Testis (tissue), 3 donors: ENCODE results near the gene ANO7. TPM values are rescaled to one million over a fixed set of nuclear protein-coding genes. Genes with fewer than 3 reads are reported as not detected.

Source experiments
- DNase-seq: peaks from one replicate; pipeline ENCODE4 v3.0.0-alpha.2; 2019
- H3K27ac ChIP-seq, 2 donors: fragments of 200-600 bp; sonication (generic); one replicate each; pipeline ENCODE4 v1.5.1; 2019
- H3K27me3 ChIP-seq: fragments of 200-600 bp; sonication (generic); one replicate; pipeline ENCODE4 v1.5.1; 2019
- H3K36me3 ChIP-seq: fragments of 200-600 bp; sonication (generic); one replicate; pipeline ENCODE4 v1.5.1; 2017; ENCODE audit warnings: low read depth; ENCODE audit errors: missing control alignments
- H3K4me1 ChIP-seq: fragments of 200-600 bp; sonication (generic); one replicate; pipeline ENCODE4 v1.5.1; 2019
- H3K4me3 ChIP-seq, 2 donors: fragments of 200-600 bp; sonication (generic); one replicate each; pipeline ENCODE4 v1.5.1; 2017 to 2019
- H3K9me3 ChIP-seq: fragments of 200-600 bp; sonication (generic); one replicate; pipeline ENCODE4 v1.5.1; 2017
- CTCF ChIP-seq, 3 experiments: fragments of 450-650 bp in 2 of 3; fragments of 200-600 bp in 1 of 3; sonication (generic) in 1 of 3; IDR thresholded peaks; one replicate each; pipeline ENCODE4 v1.5.1; 2016 to 2019; ENCODE audit warnings: antibody characterized with exemption in 3 of 3, mild to moderate bottlenecking in 2 of 3, moderate library complexity in 1 of 3
- POLR2A ChIP-seq: fragments of 450-650 bp; IDR thresholded peaks from one replicate; pipeline ENCODE4 v1.6.1; 2017; ENCODE audit warnings: antibody characterized with exemption, mild to moderate bottlenecking, moderate library complexity
- WGBS, 2 donors: methylation state at CpG; one replicate each; pipeline ENCODE4 v1.1.5; 2018; 5-methylcytosine and 5-hydroxymethylcytosine counted together
- intact Hi-C: fragments of 100-400 bp; cut with DNase I; formaldehyde crosslinking; loops from one replicate; pipeline ENCODE4 v1.15.1; 2023; ENCODE audit warnings: low total_unique reads
- polyA plus RNA-seq: library from polyadenylated mRNA; stranded (reverse); fragments of 350-450 nt; fragmentation: Illumina TruSeq; extraction: RNeasy Lipid Tissue Mini Kit (QIAGEN cat#74804); gene quantifications from one replicate; pipeline ENCODE4 v1.2.3, GENCODE V29; 2014; ENCODE audit warnings: low read depth, low replicate concordance; ENCODE audit not compliant: insufficient read depth
- total RNA-seq, 2 donors: library from RNA; depleted of rRNA; stranded (reverse); fragments of >200 nt; gene quantifications; one replicate each; pipeline ENCODE4 v1.2.3, GENCODE V29; 2016

The ANO7 gene
- total and polyA plus RNA-seq, 3 donors from 2014 or later: 1.2 to 2.5 (median 1.9) TPM

GRCh38 chr2:241254904-241255351 is 66.5 kb downstream of the ANO7 start:
- H3K4me3 ChIP-seq: no peak overlapping the region
- 83 to 86% methylated on average over 7 to 10 of the region's 10 CpGs for WGBS, 2 donors
- no peak for DNase-seq
- no peaks in the 10 kb centered on the region for H3K27me3 ChIP-seq
- H3K36me3 ChIP-seq: no peaks in the 10 kb centered on the region
- intact Hi-C loops: no loop called here
- H3K27ac ChIP-seq: peak overlapping the region in 1 of 2 donors; percentile 55
- peaks cover 5% of the 10 kb centered on the region for H3K4me1 ChIP-seq
- no peaks in the 10 kb centered on the region for H3K9me3 ChIP-seq
- no peak for TF ChIP-seq POLR2A
- no peak for TF ChIP-seq CTCF (IDR thresholded peaks at IDR 0.05)

- Histone ChIP-seq H3K4me3 (no peak overlapping the region), H3K36me3 (no peaks in the 10 kb centered on the region), H3K9me3 (no peaks in the 10 kb centered on the region), H3K4me1 (peaks cover 5% of the 10 kb centered on the region), H3K27ac (peak overlapping the region in 1 of 2 donors; percentile 55), H3K27me3 (no peaks in the 10 kb centered on the region)
- WGBS, 2 donors: 52 to 60% methylated on average over 13 of the region's 13 CpGs
- peak; percentile 46 for DNase-seq
- TF ChIP-seq POLR2A: no peak
- TF ChIP-seq CTCF (IDR thresholded peaks at IDR 0.05): no peak
- intact Hi-C loops: no loop called here
These were observed 67.2 kb downstream of the ANO7 start for GRCh38 chr2:241255542-241256167.

- intact Hi-C loops: no loop called here
- WGBS, 2 donors: 67 to 84% methylated on average over 11 of the region's 11 CpGs
- peak; percentile 13 for DNase-seq
- Histone ChIP-seq H3K9me3 (no peaks in the 10 kb centered on the region), H3K4me3 (no peak overlapping the region), H3K27ac (peak overlapping the region in 1 of 2 donors; percentile 55), H3K36me3 (no peaks in the 10 kb centered on the region), H3K27me3 (no peaks in the 10 kb centered on the region), H3K4me1 (peaks cover 5% of the 10 kb centered on the region)
- TF ChIP-seq CTCF (IDR thresholded peaks at IDR 0.05) (no peak), POLR2A (no peak)
These were observed 67.7 kb downstream of the ANO7 start for GRCh38 chr2:241256168-241256545.

GRCh38 chr2:241257419-241258032 is 69.0 kb downstream of the ANO7 start:
- Histone ChIP-seq H3K9me3 (no peaks in the 10 kb centered on the region), H3K27ac (no peak overlapping the region), H3K4me3 (no peak overlapping the region), H3K27me3 (no peaks in the 10 kb centered on the region), H3K4me1 (peaks cover 5% of the 10 kb centered on the region), H3K36me3 (no peaks in the 10 kb centered on the region)
- intact Hi-C loops: no loop called here
- 86 to 87% methylated on average over 11 of the region's 11 CpGs for WGBS, 2 donors
- TF ChIP-seq CTCF (IDR thresholded peaks at IDR 0.05): peak in 1 of 3 experiments; percentile 12
- no peak for TF ChIP-seq POLR2A
- DNase-seq: peak; percentile 13
